Stimulated activated CD8-positive, alpha-beta memory T cell treated with anti-CD3 and anti-CD28 coated beads, Interleukin-7, amount 100 ng/mL, for 1 hour (primary cell): ENCODE data around the gene OR52E8.

Source experiments
- DNase-seq, 2 donors: peaks; one replicate each; pipeline ENCODE4 v3.0.0-alpha.2; 2020; ENCODE audit warnings: low read depth in 2 of 2

OR52E8 gene

DNA sequence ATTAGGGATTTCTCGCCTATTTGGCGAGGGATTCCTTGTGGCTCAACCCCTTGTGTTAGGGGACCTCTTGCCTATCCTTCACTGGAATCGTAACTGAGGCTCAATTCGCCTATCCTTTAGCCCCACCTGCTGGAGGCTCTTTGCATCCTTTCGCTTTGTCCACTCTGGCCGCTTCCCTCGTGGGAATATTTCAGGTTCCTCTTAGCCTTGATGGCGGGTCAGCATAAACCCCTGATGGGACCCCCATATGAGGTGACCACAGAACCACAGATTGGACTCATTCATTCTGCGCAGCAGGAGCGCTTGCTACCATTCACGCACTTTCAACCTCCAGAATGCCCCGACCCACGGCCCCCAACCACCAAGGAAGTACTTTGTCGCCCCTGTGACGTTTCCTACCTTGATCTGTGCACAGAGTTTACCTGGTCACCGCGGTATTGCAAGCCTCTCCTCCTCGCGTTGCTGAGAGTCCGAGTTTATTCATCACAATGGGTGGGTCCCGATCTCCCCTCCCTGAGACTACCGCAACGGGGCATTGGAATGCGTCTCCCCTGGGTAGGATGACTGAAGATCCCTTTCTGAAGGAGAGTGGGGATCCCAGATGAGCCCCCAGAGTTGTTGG lies 48.9 kb downstream of the OR52E8 start, which contains the start of gene OR52N2:
TSS of gene OR52N2 (plus strand) at position 425 of the 622 bp plus-strand sequence. CDS start 11,412 bp downstream, outside the sequence.
- peak; percentile 39 to 53 for DNase-seq

DNA sequence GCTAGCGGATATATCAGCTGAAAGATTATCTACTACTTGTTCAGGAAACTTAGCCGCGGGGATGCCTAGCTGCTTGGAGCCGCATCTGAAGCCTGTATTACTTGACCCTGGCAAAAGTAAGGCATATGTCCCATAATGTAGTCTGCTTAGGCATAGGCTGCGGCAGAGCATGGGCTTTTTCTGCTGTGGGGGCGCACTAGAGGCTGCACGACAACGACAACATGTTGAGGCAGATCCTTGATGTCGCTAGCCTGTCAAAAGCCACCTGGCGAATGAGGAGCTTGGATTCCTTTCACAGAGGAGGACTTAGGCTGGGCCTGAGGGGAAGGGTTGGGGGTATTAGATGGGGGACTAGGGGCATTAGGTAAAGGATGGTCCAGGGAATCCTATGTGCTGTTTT lies 49.9 kb downstream of the OR52E8 start:
- DNase-seq, result no peak
